Measurements from ENCODE around the gene DCAF17.
"Not testable (repeated sequence)": the region's sequence is repeated elsewhere in the genome, so short reads cannot be mapped to it uniquely, and the experiment has no call there.

DCAF17 gene

DNA sequence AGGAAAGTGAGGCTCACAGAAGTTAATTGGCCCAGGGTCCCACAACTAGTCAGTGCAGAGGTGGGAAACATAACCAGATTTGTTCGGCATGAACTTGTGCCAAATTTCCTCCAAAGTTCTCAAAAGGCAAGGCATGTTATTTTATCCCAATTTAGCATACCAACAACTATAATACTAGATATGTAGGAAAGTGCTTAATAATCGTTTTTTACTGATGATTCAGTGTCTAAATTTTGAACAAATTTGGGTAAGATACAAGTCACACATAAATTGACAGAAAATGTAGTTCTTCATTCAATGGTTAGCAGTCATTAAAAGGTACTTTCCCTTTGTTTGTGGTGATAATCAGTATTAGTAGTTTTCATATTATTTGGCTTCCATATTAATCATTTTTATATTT, 49.8 kb downstream of the DCAF17 start:
- no peak overlapping the region for H3K27ac ChIP-seq
- TF ChIP-seq, protein P1, sequence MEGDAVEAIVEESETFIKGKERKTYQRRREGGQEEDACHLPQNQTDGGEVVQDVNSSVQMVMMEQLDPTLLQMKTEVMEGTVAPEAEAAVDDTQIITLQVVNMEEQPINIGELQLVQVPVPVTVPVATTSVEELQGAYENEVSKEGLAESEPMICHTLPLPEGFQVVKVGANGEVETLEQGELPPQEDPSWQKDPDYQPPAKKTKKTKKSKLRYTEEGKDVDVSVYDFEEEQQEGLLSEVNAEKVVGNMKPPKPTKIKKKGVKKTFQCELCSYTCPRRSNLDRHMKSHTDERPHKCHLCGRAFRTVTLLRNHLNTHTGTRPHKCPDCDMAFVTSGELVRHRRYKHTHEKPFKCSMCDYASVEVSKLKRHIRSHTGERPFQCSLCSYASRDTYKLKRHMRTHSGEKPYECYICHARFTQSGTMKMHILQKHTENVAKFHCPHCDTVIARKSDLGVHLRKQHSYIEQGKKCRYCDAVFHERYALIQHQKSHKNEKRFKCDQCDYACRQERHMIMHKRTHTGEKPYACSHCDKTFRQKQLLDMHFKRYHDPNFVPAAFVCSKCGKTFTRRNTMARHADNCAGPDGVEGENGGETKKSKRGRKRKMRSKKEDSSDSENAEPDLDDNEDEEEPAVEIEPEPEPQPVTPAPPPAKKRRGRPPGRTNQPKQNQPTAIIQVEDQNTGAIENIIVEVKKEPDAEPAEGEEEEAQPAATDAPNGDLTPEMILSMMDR (conservative IDR thresholded peaks at IDR 0.05): no peak
- TF ChIP-seq ZFX (IDR thresholded peaks at IDR 0.05): no peak

DNA sequence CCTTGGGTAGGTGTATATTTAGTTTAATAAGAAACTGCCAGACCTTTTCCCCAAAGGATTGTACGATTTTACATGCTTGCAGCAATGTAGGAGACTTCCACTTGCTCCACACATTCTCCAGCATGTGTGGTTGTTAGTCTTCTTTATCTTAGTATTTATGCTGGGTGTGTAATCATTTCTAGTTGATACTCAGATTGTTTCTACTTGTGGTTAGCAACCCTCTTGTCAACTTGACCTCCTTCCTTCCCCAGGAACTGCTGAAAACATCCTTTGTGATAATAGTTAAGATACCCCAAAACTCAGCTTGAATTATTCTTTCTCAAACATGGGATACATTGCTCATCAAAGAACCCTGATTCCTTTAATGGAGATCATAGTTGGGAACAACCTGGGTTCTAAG, 51.1 kb downstream of the DCAF17 start:
- TF ChIP-seq, protein P1 (conservative IDR thresholded peaks at IDR 0.05): no peak
- no peak for TF ChIP-seq ZFX (IDR thresholded peaks at IDR 0.05)
- no peak overlapping the region for H3K27ac ChIP-seq

DNA sequence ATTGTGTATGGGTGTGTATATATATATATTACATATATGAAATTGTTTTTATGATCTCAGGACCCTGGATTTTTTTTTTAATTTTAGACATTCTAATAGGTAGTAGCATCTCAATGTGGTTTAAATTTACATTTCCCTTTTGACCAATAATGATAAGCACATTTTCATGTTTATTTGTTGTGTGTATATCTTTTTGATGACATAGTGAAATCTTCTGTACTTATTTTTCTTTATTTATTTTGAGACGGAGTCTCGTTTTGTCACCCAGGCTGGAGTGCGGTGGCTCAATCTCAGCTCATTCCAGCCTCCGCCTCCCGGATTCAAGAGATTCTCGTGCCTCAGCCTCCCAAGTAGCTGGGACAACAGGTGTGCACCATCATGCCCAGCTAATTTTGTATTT, 53.2 kb downstream of the DCAF17 start:
- TF ChIP-seq, protein P1 (conservative IDR thresholded peaks at IDR 0.05): no peak
- no peak for TF ChIP-seq ZFX (IDR thresholded peaks at IDR 0.05)
- H3K27ac ChIP-seq: no peak overlapping the region

DNA sequence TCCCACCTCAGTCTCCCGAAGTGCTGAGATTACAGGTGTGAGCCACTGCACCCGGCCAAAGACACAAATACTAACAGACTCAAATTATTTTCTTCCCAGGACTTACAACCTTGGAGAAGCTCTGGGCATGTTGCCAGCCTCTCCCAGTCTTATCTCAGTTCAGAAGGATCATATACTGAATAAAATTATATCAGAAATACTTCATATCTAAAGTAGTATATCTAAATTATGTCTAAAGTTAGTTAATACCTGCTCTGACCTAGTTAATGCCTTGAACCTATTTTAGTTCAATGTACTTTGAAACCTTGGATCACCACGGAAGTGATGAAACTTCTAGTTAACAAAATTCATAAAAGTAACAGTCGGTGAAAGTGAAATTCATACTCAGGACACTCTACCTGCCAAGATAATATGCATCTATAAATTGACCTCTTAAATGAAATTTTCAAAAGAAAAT, 53.8 kb downstream of the DCAF17 start:
- no peak for TF ChIP-seq ZFX (IDR thresholded peaks at IDR 0.05)
- TF ChIP-seq, protein P1 (conservative IDR thresholded peaks at IDR 0.05): no peak
- no peak overlapping the region for H3K27ac ChIP-seq

DNA sequence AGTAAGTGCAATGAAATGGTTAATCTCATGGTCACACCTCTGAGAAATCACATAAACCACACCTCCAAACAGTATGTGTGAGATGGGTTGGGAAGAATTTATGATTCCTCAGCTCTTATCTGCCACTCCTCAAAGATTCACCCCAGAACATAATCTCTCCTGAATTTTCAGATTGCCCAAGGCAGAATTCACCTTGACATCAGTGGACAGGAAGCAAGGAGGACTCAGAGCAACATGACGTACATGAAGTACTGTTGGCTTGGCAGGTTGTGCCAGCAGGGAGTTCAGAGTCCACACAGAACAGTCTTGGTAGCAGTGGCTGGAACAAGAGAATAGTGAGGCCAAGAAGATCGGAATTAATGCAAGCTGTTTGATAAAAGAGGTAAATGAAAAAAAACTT, 56.6 kb downstream of the DCAF17 start:
- no peak overlapping the region for H3K27ac ChIP-seq
- TF ChIP-seq, protein P1 (conservative IDR thresholded peaks at IDR 0.05): no peak
- no peak for TF ChIP-seq ZFX (IDR thresholded peaks at IDR 0.05)

DNA sequence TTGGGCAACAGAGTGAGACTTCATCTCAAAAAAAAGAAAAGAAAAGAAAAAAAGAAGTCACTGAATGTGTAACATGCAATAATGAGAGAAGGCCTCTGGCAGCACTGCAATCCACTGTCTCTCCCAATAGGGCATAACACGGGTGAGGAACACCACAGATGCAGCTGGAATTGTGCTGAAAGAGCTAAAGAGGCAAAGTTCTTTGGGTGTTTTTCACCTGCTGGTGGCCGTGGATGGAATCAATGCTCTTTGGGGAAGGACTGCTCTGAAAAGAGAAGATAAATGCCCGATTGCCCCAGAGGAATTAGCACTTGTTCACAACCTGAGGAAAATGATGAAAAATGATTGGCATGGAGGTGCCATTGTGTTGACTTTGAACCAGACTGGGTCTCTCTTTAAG, 57.3 kb downstream of the DCAF17 start:
- TF ChIP-seq, protein P1 (conservative IDR thresholded peaks at IDR 0.05): no peak
- TF ChIP-seq ZFX (IDR thresholded peaks at IDR 0.05): no peak
- no peak overlapping the region for H3K27ac ChIP-seq

DNA sequence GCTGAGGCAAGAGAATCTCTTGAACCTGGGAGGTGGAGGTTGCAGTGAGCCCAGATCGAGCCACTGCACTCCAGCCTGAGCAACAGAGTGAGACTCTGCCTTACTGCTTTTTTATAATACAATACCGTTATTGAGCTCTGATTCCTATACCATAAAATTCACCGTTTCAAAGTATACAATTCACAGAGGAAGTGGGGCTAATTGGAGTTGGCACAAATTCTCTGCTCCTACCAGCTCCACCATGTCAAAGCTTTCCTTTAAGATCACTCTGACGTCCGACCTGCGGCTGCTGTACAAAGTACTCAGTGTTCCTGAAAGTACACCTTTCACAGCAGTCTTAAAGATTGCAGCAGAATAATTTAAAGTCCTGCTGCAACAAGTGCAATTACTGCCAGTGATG, 58.6 kb downstream of the DCAF17 start:
- H3K27ac ChIP-seq: no peak overlapping the region
- TF ChIP-seq ZFX (IDR thresholded peaks at IDR 0.05): no peak
- TF ChIP-seq, protein P1 (conservative IDR thresholded peaks at IDR 0.05): no peak

DNA sequence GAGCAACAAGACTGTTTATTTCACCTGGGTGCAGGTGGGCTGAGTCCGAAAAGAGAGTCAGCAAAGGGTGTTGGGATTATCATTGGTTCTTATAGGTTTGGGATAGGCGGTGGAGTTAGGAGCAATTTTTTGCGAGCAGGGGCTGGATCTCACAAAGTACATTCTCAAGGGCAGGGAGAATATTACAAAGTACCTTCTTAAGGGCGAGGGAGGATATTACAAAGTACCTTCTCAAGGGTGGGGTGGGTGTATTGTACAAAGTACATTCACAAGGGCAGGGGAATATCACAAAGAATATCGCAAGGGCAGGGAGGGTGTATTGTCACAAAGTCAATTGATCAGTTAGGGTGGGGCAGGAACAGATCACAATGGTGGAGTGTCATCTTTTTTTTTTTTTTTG, 63.6 kb downstream of the DCAF17 start:
- H3K27ac ChIP-seq: not testable (repeated sequence)
